Right atrium auricular region (tissue), 2 donors: Measurements from ENCODE around the gene TADA3. TPM values are rescaled to one million over a fixed set of nuclear protein-coding genes. Genes with fewer than 3 reads are reported as not detected.

Experiments
- DNase-seq: peaks from one replicate; pipeline ENCODE4 v3.0.0-alpha.2; 2019; ENCODE audit warnings: low spot score
- H3K27ac ChIP-seq, 2 donors: fragments of 200-600 bp; sonication (generic); 1 replicate in 1 of 2; 2 replicates in 1 of 2; pipeline ENCODE4 v1.5.1; 2016 to 2019
- H3K27me3 ChIP-seq, 2 donors: fragments of 200-600 bp; sonication (generic); one replicate each; pipeline versions ENCODE4 v1.5.1 to v1.6.0; 2017 to 2019
- H3K36me3 ChIP-seq: fragments of 200-600 bp; sonication (generic); one replicate; pipeline ENCODE4 v1.5.1; 2016
- H3K4me1 ChIP-seq, 2 donors: fragments of 200-600 bp; sonication (generic); one replicate each; pipeline versions ENCODE4 v1.5.1 to v1.6.0; 2017 to 2019
- H3K4me3 ChIP-seq, 2 donors: fragments of 200-600 bp; sonication (generic); 1 replicate in 1 of 2; 2 replicates in 1 of 2; pipeline ENCODE4 v1.5.1; 2017 to 2019; ENCODE audit warnings: mild to moderate bottlenecking in 1 of 2, moderate library complexity in 1 of 2
- H3K9me3 ChIP-seq, 2 donors: fragments of 200-600 bp; sonication (generic); one replicate each; pipeline ENCODE4 v1.5.1; 2019
- total RNA-seq, 2 donors: library from RNA; depleted of rRNA; stranded (reverse); fragments of >200 nt; gene quantifications; one replicate each; pipeline ENCODE4 v1.1.0, GENCODE V29; 2016
- TF ChIP-seq, protein P1 (sequence below), 2 donors: fragments of 200-600 bp; sonication (generic); IDR thresholded peaks; one replicate each; pipeline ENCODE4 v1.5.1; 2019; ENCODE audit warnings: antibody characterized with exemption in 2 of 2

Gene TADA3
- total RNA-seq, 2 donors from 2014 or later = 43.6 to 57.3 TPM

DNA sequence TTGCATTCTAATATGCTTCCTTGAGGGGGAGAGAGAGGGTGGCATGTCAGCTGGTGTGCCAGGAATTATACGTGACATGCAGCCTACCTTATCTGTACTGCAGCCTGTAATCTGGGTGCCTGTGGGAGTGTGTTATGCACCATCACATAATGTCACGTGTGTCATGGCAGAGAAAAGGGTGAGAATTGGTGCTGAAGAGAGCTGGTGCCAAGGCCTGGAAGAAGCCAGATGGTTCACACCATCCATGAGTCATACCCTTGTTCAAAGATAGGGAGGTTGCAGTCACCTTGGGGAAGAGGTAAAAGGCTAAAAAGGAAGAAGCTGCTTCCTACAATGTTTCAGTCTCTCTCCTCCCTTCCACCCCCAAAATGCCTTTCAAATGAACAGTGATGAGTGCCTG is 55.4 kb downstream of the TADA3 start:
- no peak overlapping the region for H3K27ac ChIP-seq
- no peaks in the 10 kb centered on the region for H3K9me3 ChIP-seq
- no peaks in the 10 kb centered on the region for H3K27me3 ChIP-seq
- H3K4me3 ChIP-seq = no peak overlapping the region
- peaks cover 0 to 23% of the 10 kb centered on the region in 2 donors for H3K4me1 ChIP-seq
- DNase-seq = no peak
- H3K36me3 ChIP-seq = peaks cover 61% of the 10 kb centered on the region
- TF ChIP-seq, protein P1, sequence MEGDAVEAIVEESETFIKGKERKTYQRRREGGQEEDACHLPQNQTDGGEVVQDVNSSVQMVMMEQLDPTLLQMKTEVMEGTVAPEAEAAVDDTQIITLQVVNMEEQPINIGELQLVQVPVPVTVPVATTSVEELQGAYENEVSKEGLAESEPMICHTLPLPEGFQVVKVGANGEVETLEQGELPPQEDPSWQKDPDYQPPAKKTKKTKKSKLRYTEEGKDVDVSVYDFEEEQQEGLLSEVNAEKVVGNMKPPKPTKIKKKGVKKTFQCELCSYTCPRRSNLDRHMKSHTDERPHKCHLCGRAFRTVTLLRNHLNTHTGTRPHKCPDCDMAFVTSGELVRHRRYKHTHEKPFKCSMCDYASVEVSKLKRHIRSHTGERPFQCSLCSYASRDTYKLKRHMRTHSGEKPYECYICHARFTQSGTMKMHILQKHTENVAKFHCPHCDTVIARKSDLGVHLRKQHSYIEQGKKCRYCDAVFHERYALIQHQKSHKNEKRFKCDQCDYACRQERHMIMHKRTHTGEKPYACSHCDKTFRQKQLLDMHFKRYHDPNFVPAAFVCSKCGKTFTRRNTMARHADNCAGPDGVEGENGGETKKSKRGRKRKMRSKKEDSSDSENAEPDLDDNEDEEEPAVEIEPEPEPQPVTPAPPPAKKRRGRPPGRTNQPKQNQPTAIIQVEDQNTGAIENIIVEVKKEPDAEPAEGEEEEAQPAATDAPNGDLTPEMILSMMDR (IDR thresholded peaks at IDR 0.05) = no peak

DNA sequence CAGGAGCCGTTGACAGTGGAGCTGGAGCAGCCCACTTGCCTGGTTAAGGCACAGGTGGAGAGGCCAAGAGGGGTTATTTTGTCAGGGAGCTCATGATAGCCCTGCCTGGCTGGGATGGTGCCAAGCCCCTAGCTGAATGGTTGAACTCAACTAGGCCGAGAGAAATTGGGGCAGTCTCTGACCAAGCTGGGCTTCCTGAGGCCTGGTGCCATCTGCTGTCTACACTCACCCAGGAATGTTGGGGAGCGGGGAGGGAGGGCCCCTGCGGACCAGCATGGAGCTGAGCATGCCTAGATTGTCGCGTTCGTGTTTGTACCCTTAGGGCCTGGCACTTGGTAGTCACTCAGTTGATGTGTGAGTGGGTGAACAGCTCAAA is 59.5 kb downstream of the TADA3 start:
- DNase-seq = no peak
- H3K27ac ChIP-seq = no peak overlapping the region
- H3K4me3 ChIP-seq = peak overlapping the region; percentile 93 to 100
- TF ChIP-seq, protein P1 (IDR thresholded peaks at IDR 0.05) = no peak
- H3K27me3 ChIP-seq = no peaks in the 10 kb centered on the region
- no peaks in the 10 kb centered on the region for H3K9me3 ChIP-seq
- H3K36me3 ChIP-seq = peaks cover 22% of the 10 kb centered on the region
- H3K4me1 ChIP-seq = peaks cover 0 to 29% of the 10 kb centered on the region in 2 donors

DNA sequence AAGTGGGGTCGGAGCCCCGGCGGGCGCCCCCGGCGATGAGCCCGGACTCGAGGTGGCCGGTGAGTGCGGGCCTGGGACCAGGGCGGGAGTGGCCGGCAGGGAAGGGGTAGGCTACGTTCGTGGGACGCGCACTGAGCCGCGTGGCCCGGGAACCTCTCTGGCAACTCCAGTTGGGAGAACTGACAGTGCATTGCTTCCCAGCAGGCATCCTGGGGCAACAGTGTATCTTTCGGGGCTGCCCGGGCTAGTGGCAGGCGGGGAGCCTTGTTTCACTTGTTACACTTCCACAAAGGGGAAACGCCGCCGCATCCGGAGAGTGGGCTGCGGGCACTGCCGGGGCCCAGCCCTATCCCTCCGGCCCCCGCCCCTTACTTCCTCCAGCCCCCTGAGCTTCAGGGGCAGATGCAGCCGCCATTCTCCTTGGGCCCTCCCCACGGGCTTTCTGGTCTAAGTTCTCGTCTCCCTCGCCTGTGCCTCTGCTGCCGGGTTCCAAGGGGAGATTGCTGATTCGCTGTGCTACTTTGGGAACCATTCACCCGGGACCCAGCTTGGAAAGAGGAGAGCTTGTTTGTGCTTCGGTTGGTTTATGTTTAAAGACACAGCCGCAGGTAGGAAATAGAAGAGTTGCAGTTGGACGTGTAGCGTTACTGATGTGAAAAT is 60.1 kb downstream of the TADA3 start:
- H3K27ac ChIP-seq = peak overlapping the region; percentile 93 to 96
- no peaks in the 10 kb centered on the region for H3K27me3 ChIP-seq
- peaks cover 18% of the 10 kb centered on the region for H3K36me3 ChIP-seq
- TF ChIP-seq, protein P1 (IDR thresholded peaks at IDR 0.05) = no peak
- H3K4me1 ChIP-seq = peaks cover 0 to 29% of the 10 kb centered on the region in 2 donors
- no peaks in the 10 kb centered on the region for H3K9me3 ChIP-seq
- no peak for DNase-seq
- peak overlapping the region; percentile 93 to 100 for H3K4me3 ChIP-seq

- H3K27me3 ChIP-seq = no peaks in the 10 kb centered on the region
- H3K4me3 ChIP-seq = peak within 1 kb of the TSS; percentile 93 to 100
- H3K4me1 ChIP-seq = peaks cover 0 to 25% of the 10 kb centered on the region in 2 donors
Observed at GRCh38 chr3:9731206-9732079, 60.8 kb downstream of the TADA3 start, which contains the start of gene BRPF1. TSS of gene BRPF1 (plus strand) at chr3:9731735. CDS start at chr3:9734141, 2,406 bp downstream.

DNA sequence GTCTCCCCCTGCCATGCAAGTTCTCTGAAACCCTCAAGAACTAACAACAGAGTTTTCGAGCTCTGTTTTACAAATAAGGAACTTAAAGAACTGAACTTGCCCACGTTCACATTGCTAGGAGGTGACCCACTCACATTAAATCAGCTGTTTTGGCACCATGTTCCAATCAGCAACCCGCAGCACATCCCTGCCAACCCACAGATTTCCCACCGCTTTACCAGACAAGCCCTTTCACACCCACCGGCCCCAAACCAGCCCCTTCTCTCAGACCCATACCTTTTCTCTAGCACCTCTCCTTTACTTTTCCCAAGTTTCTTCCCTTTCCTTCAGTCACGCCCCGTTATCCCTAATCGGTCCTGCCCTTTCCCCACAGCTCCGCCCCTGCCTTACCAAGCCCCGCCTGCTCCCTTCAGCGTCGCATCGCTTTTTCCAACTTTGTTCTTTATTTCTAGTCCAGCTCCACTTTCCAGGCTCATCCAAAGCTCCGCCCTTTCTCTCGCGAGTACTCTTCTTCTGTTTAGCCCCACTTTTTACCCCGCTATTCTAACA is 61.5 kb downstream of the TADA3 start:
- Histone ChIP-seq H3K27me3 (no peaks in the 10 kb centered on the region), H3K4me3 (peak overlapping the region; percentile 93 to 100), H3K36me3 (peaks cover 13% of the 10 kb centered on the region), H3K4me1 (peaks cover 0 to 21% of the 10 kb centered on the region in 2 donors), H3K27ac (peak overlapping the region; percentile 93 to 96), H3K9me3 (no peaks in the 10 kb centered on the region)
- no peak for DNase-seq
- TF ChIP-seq, protein P1 (IDR thresholded peaks at IDR 0.05) = no peak

More at GRCh38 chr3:9731206-9732079, 60.8 kb downstream of the TADA3 start, which contains the start of gene BRPF1:
- TF ChIP-seq, protein P1 (IDR thresholded peaks at IDR 0.05) = peak in 1 of 2 donors; percentile 23
- peaks cover 13% of the 10 kb centered on the region for H3K36me3 ChIP-seq
- peak; percentile 99 for DNase-seq
- no peaks in the 10 kb centered on the region for H3K9me3 ChIP-seq
- H3K27ac ChIP-seq = peak within 1 kb of the TSS; percentile 93 to 96

Other genes starting within 250 kb of the TADA3 start
- not detected for gene LHFPL4, start 238.7 kb downstream of the TADA3 start, total RNA-seq
- gene MTMR14, start 143.0 kb downstream of the TADA3 start, total RNA-seq = 10 to 100 TPM; 47.6 to 52.0 TPM
- not detected for gene CPNE9, start 88.6 kb downstream of the TADA3 start, total RNA-seq
- 10 to 100 TPM in 1 of 2 donors, 1 to 10 TPM in 1; 8.8 to 15.3 TPM for gene BRPF1, start 60.7 kb downstream of the TADA3 start, total RNA-seq
- gene OGG1, start 42.5 kb downstream of the TADA3 start, total RNA-seq = 10 to 100 TPM; 10.8 to 12.2 TPM
- 10 to 100 TPM; 16.4 to 40.2 TPM for gene CAMK1, start 22.5 kb downstream of the TADA3 start, total RNA-seq
- gene ARPC4, start 609 bp upstream of the TADA3 start, total RNA-seq = 10 to 100 TPM; 69.0 to 89.6 TPM
- gene TTLL3, start 17.8 kb upstream of the TADA3 start, total RNA-seq = 10 to 100 TPM; 12.2 to 13.1 TPM
- 10 to 100 TPM; 46.7 to 55.2 TPM for gene RPUSD3, start 51.5 kb upstream of the TADA3 start, total RNA-seq
- 10 to 100 TPM in 1 of 2 donors, 1 to 10 TPM in 1; 1.3 to 17.1 TPM for gene CIDEC, start 87.8 kb upstream of the TADA3 start, total RNA-seq
- gene JAGN1, start 98.1 kb upstream of the TADA3 start, total RNA-seq = 10 to 100 TPM; 39.8 to 44.8 TPM
- 1 to 10 TPM in 1 of 2 donors, under 1 TPM in 1; 0.89 to 2.6 TPM for gene IL17RE, start 110.4 kb upstream of the TADA3 start, total RNA-seq
- gene IL17RC, start 124.6 kb upstream of the TADA3 start, total RNA-seq = 10 to 100 TPM; 32.5 to 49.1 TPM
- 10 to 100 TPM; 63.9 to 79.0 TPM for gene CRELD1, start 141.4 kb upstream of the TADA3 start, total RNA-seq
- gene PRRT3, start 159.9 kb upstream of the TADA3 start, total RNA-seq = 1 to 10 TPM; 1.4 to 1.9 TPM
- gene EMC3, start 194.4 kb upstream of the TADA3 start, total RNA-seq = 100 to 1,000 TPM in 1 of 2 donors, 10 to 100 TPM in 1; 69.8 to 111 TPM
- 1 to 10 TPM; 1.7 to 2.0 TPM for gene FANCD2, start 234.0 kb upstream of the TADA3 start, total RNA-seq